SU-DHL-6 (cell line): ENCODE results near the gene SMAD3.

Experiments
- H2AFZ ChIP-seq: fragments of 200-600 bp; sonication (generic); 2 replicates; pipeline ENCODE4 v1.6.1; 2014; ENCODE audit warnings: low read depth, mild to moderate bottlenecking, moderate library complexity, mixed read lengths, antibody characterized with exemption, low read length; ENCODE audit not compliant: severe bottlenecking
- H3F3A ChIP-seq: fragments of 200-600 bp; shearing (Covaris generic); 2 replicates; pipeline ENCODE4 v1.6.0; 2016; ENCODE audit warnings: antibody characterized with exemption, mild to moderate bottlenecking; ENCODE audit not compliant: insufficient read depth
- H3K27ac ChIP-seq: fragments of 200-600 bp; sonication (generic); 2 replicates; pipeline ENCODE4 v1.5.1; 2016; ENCODE audit warnings: low read depth, mild to moderate bottlenecking, low read length, moderate library complexity, mixed read lengths
- H3K27me3 ChIP-seq: fragments of 200-600 bp; sonication (generic), shearing (Covaris generic); 2 replicates; pipeline ENCODE4 v1.6.0; 2014; ENCODE audit warnings: mild to moderate bottlenecking, low read length
- H3K36me3 ChIP-seq: fragments of 200-600 bp; sonication (generic); 2 replicates; pipeline ENCODE4 v1.6.1; 2014; ENCODE audit warnings: mild to moderate bottlenecking, low read length, mixed read lengths
- H3K4me2 ChIP-seq: fragments of 300-600, 200-600 bp; shearing (Covaris generic), sonication (generic); 2 replicates; pipeline ENCODE4 v1.6.0; 2014; ENCODE audit warnings: low read length, low read depth, mild to moderate bottlenecking; ENCODE audit not compliant: poor library complexity, severe bottlenecking
- H3K4me3 ChIP-seq: fragments of 200-600 bp; sonication (generic); 2 replicates; pipeline ENCODE4 v1.5.1; 2014; ENCODE audit warnings: antibody characterized with exemption, low read length, mild to moderate bottlenecking, mixed read lengths; ENCODE audit not compliant: insufficient read depth, poor library complexity, severe bottlenecking
- H3K79me2 ChIP-seq: fragments of 200-600 bp; sonication (generic); 2 replicates; pipeline ENCODE4 v1.6.1; 2014; ENCODE audit warnings: mild to moderate bottlenecking, low read length, moderate library complexity; ENCODE audit not compliant: insufficient read depth
- H3K9ac ChIP-seq: fragments of 200-600 bp; sonication (generic); 2 replicates; pipeline ENCODE4 v1.7.0; 2014; ENCODE audit warnings: mild to moderate bottlenecking, low read length
- H3K9me2 ChIP-seq: fragments of 200-600 bp; sonication (generic); replicated peaks from 2 replicates; pipeline ENCODE4 v1.6.1; 2014; ENCODE audit warnings: low read length; ENCODE audit not compliant: insufficient read depth
- H3K9me3 ChIP-seq: fragments of 200-600 bp; sonication (generic); 2 replicates; pipeline ENCODE4 v1.6.1; 2014; ENCODE audit warnings: low read length, mixed read lengths; ENCODE audit not compliant: insufficient read depth
- H4K20me1 ChIP-seq: fragments of 200-600 bp; sonication (generic); 2 replicates; pipeline ENCODE4 v1.6.1; 2014; ENCODE audit warnings: low read depth, mild to moderate bottlenecking, antibody characterized with exemption, low read length, moderate library complexity, mixed read lengths
- CTCF ChIP-seq: fragments of 200-600 bp; sonication (generic); IDR thresholded peaks from one replicate; pipeline ENCODE4 v1.5.1; 2017; ENCODE audit warnings: antibody characterized with exemption, mild to moderate bottlenecking, low read length, moderate library complexity; ENCODE audit not compliant: insufficient read depth, poor library complexity, severe bottlenecking
- EZH2phosphoT487 ChIP-seq: fragments of 200-600 bp; sonication (generic), shearing (Covaris generic); conservative IDR thresholded peaks from 2 replicates; pipeline ENCODE4 v1.6.1; 2018; ENCODE audit warnings: mild to moderate bottlenecking, antibody characterized with exemption, low read length, moderate library complexity, mixed read lengths

SMAD3 gene

GRCh38 chr15:67021455-67021854 is 43.9 kb upstream of the SMAD3 start:
- Histone ChIP-seq H3K4me2 (no peak overlapping the region), H3K27ac (no peak overlapping the region), H3K79me2 (no peaks in the 10 kb centered on the region), H3K9me2 (no peaks in the 10 kb centered on the region), H3K4me3 (no peak overlapping the region), H3K9me3 (no peaks in the 10 kb centered on the region), H2AFZ (no peak overlapping the region), H3K36me3 (no peaks in the 10 kb centered on the region), H3K9ac (no peak overlapping the region), H3F3A (no peaks in the 10 kb centered on the region), H4K20me1 (no peaks in the 10 kb centered on the region), H3K27me3 (no peaks in the 10 kb centered on the region)
- no peak for TF ChIP-seq EZH2phosphoT487
- no peak for TF ChIP-seq CTCF

- no peaks in the 10 kb centered on the region for H3K9me2 ChIP-seq
- H3K9me3 ChIP-seq, result no peaks in the 10 kb centered on the region
- no peak for TF ChIP-seq CTCF
- H3K4me3 ChIP-seq, result no peak overlapping the region
- H3K27ac ChIP-seq, result no peak overlapping the region
- H3K9ac ChIP-seq, result no peak overlapping the region
- no peak overlapping the region for H3K4me2 ChIP-seq
- no peaks in the 10 kb centered on the region for H3K79me2 ChIP-seq
- H2AFZ ChIP-seq, result no peak overlapping the region
- H4K20me1 ChIP-seq, result no peaks in the 10 kb centered on the region
- H3F3A ChIP-seq, result no peaks in the 10 kb centered on the region
- no peaks in the 10 kb centered on the region for H3K36me3 ChIP-seq
- H3K27me3 ChIP-seq, result no peaks in the 10 kb centered on the region
Observed at GRCh38 chr15:67022587-67023105, 42.8 kb upstream of the SMAD3 start.

- Histone ChIP-seq H3K9me2 (no peaks in the 10 kb centered on the region), H3K4me2 (no peak overlapping the region), H3K36me3 (no peaks in the 10 kb centered on the region), H3K27ac (no peak overlapping the region), H3K79me2 (no peaks in the 10 kb centered on the region), H4K20me1 (no peaks in the 10 kb centered on the region), H3F3A (no peaks in the 10 kb centered on the region), H3K27me3 (no peaks in the 10 kb centered on the region), H3K4me3 (no peak overlapping the region), H3K9me3 (no peaks in the 10 kb centered on the region), H3K9ac (no peak overlapping the region), H2AFZ (no peak overlapping the region)
- no peak for TF ChIP-seq EZH2phosphoT487
- no peak for TF ChIP-seq CTCF
Observed at GRCh38 chr15:67023517-67024313, 41.7 kb upstream of the SMAD3 start.
